Activated CD4-positive, alpha-beta T cell treated with anti-CD3 and anti-CD28 coated beads for 24 hours (primary cell): ENCODE data around the gene NLRP5.
A peak's percentile ranks its signal among the peaks of the same experiment; 100 is the strongest.
"Not testable (repeated sequence)": the region's sequence is repeated elsewhere in the genome, so short reads cannot be mapped to it uniquely, and the experiment has no call there.

ENCODE experiments used
- DNase-seq, 2 donors: peaks; one replicate each; pipeline ENCODE4 v3.0.0-alpha.2; 2020; ENCODE audit warnings: low read depth in 2 of 2

The NLRP5 gene

GRCh38 chr19:55986487-55986886 is at the start of gene NLRP5:
NLRP5 (plus strand) TSS chr19:55986775.
- no peak for DNase-seq

DNA sequence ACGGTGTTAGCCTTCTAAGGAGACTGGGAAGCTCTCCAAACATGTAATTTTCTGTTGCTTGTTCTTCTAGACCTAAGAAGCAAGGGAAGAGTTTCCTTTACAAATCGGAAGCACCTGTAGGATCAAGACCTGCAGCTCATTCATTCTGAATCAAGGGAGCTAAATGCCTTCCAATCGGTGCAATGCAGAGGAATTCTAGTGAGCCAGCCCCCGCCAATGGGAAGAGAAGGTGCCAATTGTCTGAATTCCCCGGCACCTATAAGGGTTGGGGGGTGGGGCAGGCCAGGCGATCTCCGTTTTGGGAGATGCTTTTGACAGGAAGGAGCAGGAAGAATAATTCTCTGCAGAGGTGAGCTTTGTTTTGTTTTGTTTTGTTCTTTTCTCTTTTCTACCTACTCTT is 47.4 kb upstream of the NLRP5 start:
- no peak for DNase-seq

DNA sequence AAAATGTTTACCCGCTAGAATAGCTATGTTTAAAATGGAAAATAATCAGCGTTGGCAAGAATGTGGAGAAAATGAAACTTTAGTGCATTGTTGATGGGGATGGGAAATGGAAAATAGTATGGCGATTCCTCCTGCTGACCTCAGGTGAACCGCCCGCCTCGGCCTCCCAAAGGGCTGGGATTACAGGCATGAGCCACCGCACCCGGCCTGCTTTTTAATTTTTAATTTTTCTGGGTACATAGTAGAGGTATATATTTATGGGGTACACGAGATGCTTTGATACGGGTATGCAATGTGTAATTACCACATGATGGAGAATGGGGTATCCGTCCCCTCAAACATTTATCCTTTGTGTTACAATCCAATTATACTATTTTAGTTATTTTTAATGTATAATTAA is 46.3 kb upstream of the NLRP5 start:
- no peak for DNase-seq

GRCh38 chr19:55947532-55947931 is 39.0 kb upstream of the NLRP5 start, which contains the start of gene NLRP8:
NLRP8 (plus strand) TSS chr19:55947832.
- no peak for DNase-seq

DNA sequence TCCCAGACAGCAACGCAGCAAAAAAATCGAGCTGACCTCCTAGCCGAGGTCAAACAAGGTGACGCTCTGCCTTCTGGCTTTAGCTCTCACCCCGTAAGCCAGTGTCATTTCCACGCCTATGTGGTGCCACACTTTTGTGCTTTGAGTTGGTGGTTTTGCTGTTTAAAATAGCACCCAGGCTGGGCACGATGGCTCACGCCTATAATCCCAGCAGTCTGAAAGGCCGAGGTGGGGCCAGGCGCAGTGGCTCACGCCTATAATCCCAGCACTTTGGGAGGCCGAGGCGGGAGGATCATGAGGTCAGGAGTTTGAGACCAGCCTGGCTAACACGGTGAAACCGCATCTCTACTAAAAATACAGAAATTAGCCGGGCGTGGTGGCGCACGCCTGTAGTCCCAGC is 36.0 kb upstream of the NLRP5 start:
- not testable (repeated sequence) for DNase-seq

DNA sequence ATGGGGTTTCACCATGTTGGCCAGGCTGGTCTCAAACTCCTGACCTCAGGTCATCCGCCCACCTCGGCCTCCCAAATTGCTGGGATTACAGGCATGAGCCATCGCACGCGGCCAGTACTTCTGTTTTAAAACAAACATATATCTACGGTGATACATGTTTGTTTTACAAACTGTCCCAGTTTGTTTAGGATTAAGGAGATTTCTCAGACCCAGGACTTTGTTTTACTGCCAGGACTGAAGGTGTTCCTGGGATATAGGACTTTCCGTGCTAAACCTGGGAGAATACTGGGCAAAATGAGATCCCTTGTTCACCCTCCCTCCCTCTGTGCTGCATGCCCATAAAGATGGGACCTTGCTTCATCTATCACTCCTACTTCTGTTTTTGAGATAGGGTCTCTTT is 30.1 kb upstream of the NLRP5 start:
- no peak for DNase-seq

DNA sequence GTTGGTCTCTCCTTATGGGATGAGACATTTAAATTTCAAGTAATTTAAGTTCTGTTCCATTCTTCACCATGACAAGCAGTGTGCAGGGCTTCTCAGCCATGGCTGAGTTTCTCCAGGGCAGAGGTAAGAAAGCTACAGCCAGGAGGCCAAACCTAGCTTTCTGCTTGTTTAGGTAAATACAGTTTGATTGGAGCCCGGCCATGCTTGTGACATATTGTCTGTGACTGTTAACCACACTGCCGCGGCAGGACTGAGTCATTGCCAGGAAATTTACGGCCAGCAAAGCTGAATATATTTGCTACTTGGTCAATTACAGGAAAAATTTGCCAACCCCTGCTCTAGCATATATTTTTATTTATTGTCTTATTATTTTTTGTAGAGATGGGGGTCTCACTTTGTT is 28.2 kb upstream of the NLRP5 start:
- no peak for DNase-seq

- DNase-seq: no peak
Measured at GRCh38 chr19:55959996-55960675, 26.4 kb upstream of the NLRP5 start.

- no peak for DNase-seq
Measured at GRCh38 chr19:55962186-55962585, 24.4 kb upstream of the NLRP5 start.

GRCh38 chr19:55973982-55974381 is 12.6 kb upstream of the NLRP5 start:
- DNase-seq: no peak

DNA sequence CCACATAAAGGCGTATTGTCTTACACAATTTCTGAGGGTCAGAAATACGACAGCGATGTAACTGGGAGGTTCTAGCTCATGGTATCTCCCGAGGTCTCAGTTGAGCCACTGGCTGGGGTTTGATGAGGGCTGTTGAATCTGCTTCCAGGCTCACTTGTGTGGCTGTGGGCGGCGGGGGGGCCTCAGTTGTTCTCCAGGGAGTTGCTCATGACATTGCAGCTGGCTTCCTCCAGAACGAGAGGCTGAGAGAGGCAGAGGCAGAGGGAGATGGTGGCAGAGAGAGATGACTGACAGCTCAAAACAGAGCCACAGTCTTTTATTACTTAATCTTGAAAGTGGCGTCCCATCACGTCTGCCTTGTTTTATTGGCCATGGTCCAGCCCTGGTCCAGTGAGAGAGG is 6.2 kb upstream of the NLRP5 start:
- DNase-seq: no peak

- no peak for DNase-seq
Measured at GRCh38 chr19:55985254-55985653, 1.3 kb upstream of the NLRP5 start.

- DNase-seq: no peak
Measured at GRCh38 chr19:55990831-55991230, 4.3 kb downstream of the NLRP5 start.

- DNase-seq: no peak
Measured at GRCh38 chr19:55993492-55993891, 6.9 kb downstream of the NLRP5 start.

DNA sequence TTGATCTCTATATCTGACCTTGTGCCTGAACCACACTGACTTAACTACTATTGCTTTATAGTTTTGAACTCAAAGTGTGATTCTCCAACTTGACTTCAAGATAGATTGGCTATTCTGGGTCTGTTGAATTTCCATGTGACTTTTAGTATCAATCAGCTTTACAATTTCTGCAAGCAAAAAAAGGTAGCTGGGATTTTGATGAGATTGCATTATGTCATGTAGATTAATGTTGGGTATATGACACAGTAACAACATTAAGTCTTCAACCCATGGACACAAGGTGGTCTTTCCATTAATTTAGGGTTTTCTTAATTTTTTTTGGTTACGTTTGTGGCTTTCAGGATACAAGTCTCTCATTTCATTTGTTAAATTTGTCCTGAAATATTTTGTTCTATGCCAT is 28.2 kb downstream of the NLRP5 start:
- no peak for DNase-seq

DNA sequence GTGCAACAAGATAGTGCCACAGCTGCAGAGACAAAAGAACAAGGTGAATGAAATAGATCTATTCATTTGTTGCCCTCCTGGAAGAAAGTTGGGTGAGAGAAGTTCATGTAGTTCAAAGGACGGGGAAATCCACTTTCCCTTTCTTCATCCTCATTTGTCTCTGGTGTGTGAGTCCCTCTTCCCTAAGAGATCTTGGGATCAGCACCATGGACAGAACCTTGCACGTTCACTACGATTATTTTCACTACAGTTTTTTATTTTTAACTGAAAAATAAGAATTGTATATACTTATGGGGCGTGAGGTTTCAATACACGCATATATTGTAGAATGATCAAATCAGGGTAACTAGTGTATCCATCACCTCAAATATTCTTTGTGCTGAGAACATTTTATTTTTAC is 29.2 kb downstream of the NLRP5 start:
- no peak for DNase-seq

DNA sequence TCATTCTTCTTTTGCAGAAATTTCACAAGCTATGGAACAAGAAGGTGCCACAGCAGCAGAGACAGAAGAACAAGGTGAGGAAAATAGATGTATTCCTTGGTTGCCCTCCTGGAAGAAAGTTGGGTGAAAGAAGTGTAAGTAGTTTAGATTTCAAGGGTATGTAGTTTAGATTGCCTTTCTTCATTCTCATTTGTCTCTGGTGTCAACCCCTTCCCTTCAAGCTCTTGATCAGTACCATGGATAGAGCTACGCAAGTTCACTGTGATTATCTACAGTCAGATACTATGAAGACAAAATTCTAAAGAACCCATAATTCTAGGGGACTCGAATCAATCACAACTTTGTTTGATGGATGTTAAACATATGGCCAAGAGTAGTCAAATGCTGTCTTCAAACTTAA is 32.8 kb downstream of the NLRP5 start:
- not testable (repeated sequence) for DNase-seq

DNA sequence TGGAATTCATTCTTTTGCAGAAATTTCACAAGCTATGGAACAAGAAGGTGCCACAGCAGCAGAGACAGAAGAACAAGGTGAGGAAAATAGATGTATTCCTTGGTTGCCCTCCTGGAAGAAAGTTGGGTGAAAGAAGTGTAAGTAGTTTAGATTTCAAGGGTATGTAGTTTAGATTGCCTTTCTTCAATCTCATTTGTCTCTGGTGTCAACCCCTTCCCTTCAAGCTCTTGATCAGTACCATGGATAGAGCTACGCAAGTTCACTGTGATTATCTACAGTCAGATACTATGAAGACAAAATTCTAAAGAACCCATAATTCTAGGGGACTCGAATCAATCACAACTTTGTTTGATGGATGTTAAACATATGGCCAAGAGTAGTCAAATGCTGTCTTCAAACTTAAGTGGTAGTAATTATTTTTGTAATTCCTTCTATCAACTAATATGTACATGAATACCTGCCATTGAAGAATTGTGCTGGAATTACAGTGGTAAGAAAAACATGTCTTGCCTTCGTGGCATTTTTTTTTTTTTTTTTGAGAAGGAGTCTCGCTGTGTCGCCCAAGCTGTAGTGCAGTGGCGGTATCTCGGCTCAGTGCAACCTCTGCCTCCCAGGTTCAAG is 33.9 kb downstream of the NLRP5 start:
- not testable (repeated sequence) for DNase-seq

DNA sequence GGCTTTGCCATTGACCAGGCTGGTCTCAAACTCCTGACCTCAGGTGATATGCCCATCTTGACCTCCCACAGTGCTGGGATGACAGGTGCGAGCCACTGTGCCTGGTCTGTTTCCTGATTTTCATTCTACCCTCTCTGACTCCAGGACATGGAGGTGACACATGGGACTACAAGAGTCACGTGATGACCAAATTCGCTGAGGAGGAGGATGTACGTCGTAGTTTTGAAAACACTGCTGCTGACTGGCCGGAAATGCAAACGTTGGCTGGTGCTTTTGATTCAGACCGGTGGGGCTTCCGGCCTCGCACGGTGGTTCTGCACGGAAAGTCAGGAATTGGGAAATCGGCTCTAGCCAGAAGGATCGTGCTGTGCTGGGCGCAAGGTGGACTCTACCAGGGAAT is 40.2 kb downstream of the NLRP5 start:
- no peak for DNase-seq

- no peak for DNase-seq
Measured at GRCh38 chr19:56053596-56053995, 67.0 kb downstream of the NLRP5 start.

GRCh38 chr19:56066152-56067023 is 79.8 kb downstream of the NLRP5 start:
- peak; percentile 15 to 44 for DNase-seq

- DNase-seq: no peak
Measured at GRCh38 chr19:56069642-56070041, 83.1 kb downstream of the NLRP5 start.

GRCh38 chr19:56071151-56071550 is 84.6 kb downstream of the NLRP5 start:
- no peak for DNase-seq
